Endothelial cell of umbilical vein (primary cell): ENCODE measurements around the gene MFSD1. TPM values are rescaled to one million over a fixed set of nuclear protein-coding genes. Genes with fewer than 3 reads are reported as not detected.

Source experiments
- BruUV-seq: library from RNA; stranded (reverse); fragments of 400-500 nt; replicated peaks from 2 replicates; lab custom pipeline; 2021; lab: Mats Ljungman, UMichigan
- CTCF ChIA-PET: fragments of 300-600, 350-600 bp; sonication (Branson Sonifier 250); formaldehyde crosslinking; loops from one replicate; lab custom pipeline; 2021; ENCODE audit warnings: antibody characterized with exemption, inconsistent platforms; lab: Charles Lee
- POLR2A ChIA-PET: fragments of 300-600, 350-600 bp; sonication (Branson Sonifier 250); formaldehyde crosslinking; loops from one replicate; lab custom pipeline; 2021; ENCODE audit warnings: antibody characterized with exemption, inconsistent platforms; lab: Charles Lee
- DNase-seq: peaks from one replicate; pipeline ENCODE4 v3.0.0-alpha.2; 2011; ENCODE audit warnings: low read depth, low spot score
- FAIRE-seq: peaks from 2 replicates; lab custom pipeline; 2011; peaks lifted over from hg19 to GRCh38; lab: Jason Lieb, UNC
- H2AFZ ChIP-seq: 2 replicates; pipeline ENCODE4 v1.6.0; 2012; ENCODE audit warnings: low read depth, low read length, control low read depth, inconsistent platforms
- H3K27ac ChIP-seq: 2 replicates; pipeline ENCODE4 v1.5.1; 2011; ENCODE audit warnings: low read depth, mild to moderate bottlenecking, control low read depth, low read length, moderate library complexity; ENCODE audit not compliant: insufficient read depth
- H3K27me3 ChIP-seq, 2 experiments: 2 replicates each; pipeline versions ENCODE4 v1.6.0 to v1.6.1; 2011; ENCODE audit warnings: low read length in 2 of 2, mixed read lengths in 1 of 2; ENCODE audit not compliant: control insufficient read depth in 2 of 2, insufficient read depth in 2 of 2
- H3K36me3 ChIP-seq, 2 experiments: 2 replicates in 1 of 2; 3 replicates in 1 of 2; pipeline ENCODE4 v1.5.1; 2011; ENCODE audit warnings: low read length in 2 of 2, mild to moderate bottlenecking in 1 of 2, moderate library complexity in 1 of 2; ENCODE audit not compliant: control insufficient read depth in 2 of 2, insufficient read depth in 2 of 2; ENCODE audit errors: extremely low read depth in 1 of 2
- H3K4me1 ChIP-seq: 3 replicates; pipeline ENCODE4 v1.5.1; 2011; ENCODE audit warnings: mild to moderate bottlenecking, low read length; ENCODE audit not compliant: control insufficient read depth, insufficient read depth; ENCODE audit errors: extremely low read depth
- H3K4me2 ChIP-seq: 2 replicates; pipeline ENCODE4 v1.6.1; 2011; ENCODE audit warnings: low read length, control low read depth, mixed read lengths; ENCODE audit not compliant: insufficient read depth
- H3K4me3 ChIP-seq, 3 experiments: fragments of 200-600 bp in 1 of 3; sonication (generic), shearing (Covaris generic) in 1 of 3; replicated peaks in 1 of 3; 2 replicates each; pipeline ENCODE4 v1.5.1; 2011 to 2016; ENCODE audit warnings: control low read depth in 3 of 3, low read length in 3 of 3, mild to moderate bottlenecking in 2 of 3, inconsistent platforms in 1 of 3, low read depth in 1 of 3, moderate library complexity in 1 of 3; ENCODE audit not compliant: insufficient read depth in 1 of 3
- H3K79me2 ChIP-seq: 2 replicates; pipeline ENCODE4 v1.6.0; 2012; ENCODE audit warnings: low read length, inconsistent platforms; ENCODE audit not compliant: control insufficient read depth, insufficient read depth
- H3K9ac ChIP-seq: replicated peaks from 2 replicates; pipeline ENCODE3; 2011; ENCODE audit warnings: low read length, control low read depth; ENCODE audit not compliant: insufficient read depth; ENCODE audit errors: extremely low read depth
- H3K9me1 ChIP-seq: replicated peaks from 3 replicates; pipeline ENCODE4 v1.6.0; 2011; ENCODE audit warnings: mild to moderate bottlenecking, low read length; ENCODE audit not compliant: control insufficient read depth, insufficient read depth; ENCODE audit errors: extremely low read depth
- H3K9me3 ChIP-seq: replicated peaks from 2 replicates; pipeline ENCODE4 v1.5.1; 2012; ENCODE audit warnings: low read length, inconsistent platforms; ENCODE audit not compliant: control insufficient read depth, insufficient read depth
- H4K20me1 ChIP-seq: replicated peaks from 2 replicates; pipeline ENCODE3; 2011; ENCODE audit warnings: mild to moderate bottlenecking, low read length; ENCODE audit not compliant: control insufficient read depth, insufficient read depth; ENCODE audit errors: extremely low read depth
- FOS ChIP-seq: IDR thresholded peaks from 2 replicates; pipeline ENCODE4 v1.6.1; 2011; ENCODE audit warnings: mild to moderate bottlenecking, low read length, moderate library complexity, borderline replicate concordance; ENCODE audit not compliant: insufficient read depth
- GATA2 ChIP-seq: IDR thresholded peaks from 2 replicates; pipeline ENCODE4 v1.7.0; 2011; ENCODE audit warnings: low read depth, mild to moderate bottlenecking, moderate library complexity, mixed read lengths, low read length; ENCODE audit not compliant: insufficient read length, insufficient read depth
- JUN ChIP-seq: IDR thresholded peaks from 2 replicates; pipeline ENCODE4 v1.6.1; 2011; ENCODE audit warnings: borderline replicate concordance, low read depth; ENCODE audit not compliant: insufficient read length, insufficient read depth
- MYC ChIP-seq: IDR thresholded peaks from one replicate; pipeline ENCODE4 v1.6.1; 2011; ENCODE audit warnings: mild to moderate bottlenecking, low read depth, low read length
- POLR2A ChIP-seq: IDR thresholded peaks from 2 replicates; pipeline ENCODE4 v1.6.1; 2012; ENCODE audit warnings: low read depth, mild to moderate bottlenecking, control low read depth, low read length
- POLR2AphosphoS5 ChIP-seq: IDR thresholded peaks from 2 replicates; pipeline ENCODE4 v1.6.1; 2012; ENCODE audit warnings: low read depth, mild to moderate bottlenecking, control low read depth, low read length, moderate library complexity; ENCODE audit not compliant: insufficient read depth
- dilution Hi-C: fragments of 300-500 bp; cut with MboI; formaldehyde crosslinking; loops from one replicate; pipeline ENCODE4 v1.15.0; 2019; ENCODE audit warnings: low sequenced_read_pairs; ENCODE audit not compliant: extremely low pct_ligation_motif_present
- intact Hi-C: fragments of 100-400 bp; cut with micrococcal nuclease; formaldehyde crosslinking; loops from one replicate; pipeline ENCODE4 v1.10.0; 2022
- polyA plus RNA-seq, 4 experiments: library from polyadenylated mRNA; depleted of rRNA in 3 of 4; stranded (reverse) in 3 of 4; unstranded in 1 of 4; fragments of >200 nt; gene quantifications; 2 replicates each; pipeline versions ENCODE4 v1.2.1 to v1.2.3, GENCODE V29; 2011 to 2012; ENCODE audit warnings: missing spikeins in 1 of 4
- total RNA-seq: library from RNA; stranded (reverse); gene quantifications from 2 replicates; pipeline ENCODE4 v1.2.3, GENCODE V29; 2021
- TF ChIP-seq, protein P1 (sequence below): IDR thresholded peaks from 2 replicates; pipeline ENCODE4 v1.6.1; 2011; ENCODE audit not compliant: insufficient read depth, insufficient read length
- TF ChIP-seq, protein P2 (sequence below), 2 donors: IDR thresholded peaks; 1 replicate in 1 of 2; 2 replicates in 1 of 2; pipeline ENCODE4 v1.5.1; 2011; ENCODE audit warnings: low read length in 2 of 2, mild to moderate bottlenecking in 2 of 2, moderate library complexity in 2 of 2, control low read depth in 1 of 2, inconsistent platforms in 1 of 2, low read depth in 1 of 2; ENCODE audit not compliant: insufficient read depth in 1 of 2; ENCODE audit errors: extremely low read depth in 1 of 2

Gene MFSD1
- total and polyA plus RNA-seq, 2 donors (not counting 3 experiments of a cell fraction or from before 2014, with no cell fraction given): 38.2 to 65.1 TPM

GRCh38 chr3:158776531-158776930 lies 25.3 kb upstream of the MFSD1 start:
- Histone ChIP-seq H3K4me1 (no peaks in the 10 kb centered on the region), H3K27ac (no peak overlapping the region), H3K9me1 (no peaks in the 10 kb centered on the region), H3K79me2 (no peaks in the 10 kb centered on the region), H4K20me1 (no peaks in the 10 kb centered on the region), H3K9ac (no peak overlapping the region), H3K4me2 (no peak overlapping the region), H3K4me3 (no peak overlapping the region), H3K36me3 (no peaks in the 10 kb centered on the region), H2AFZ (no peak overlapping the region), H3K27me3 (no peaks in the 10 kb centered on the region), H3K9me3 (no peaks in the 10 kb centered on the region)
- CTCF ChIA-PET: interaction anchor here (1.0 to 2.5 kb wide), 4 partner anchors 13 to 49 kb away, joined by 3 to 11 read pairs (median 8); no protein-coding TSS in a partner anchor
- intact Hi-C loops: no loop called here
- TF ChIP-seq, protein P1, sequence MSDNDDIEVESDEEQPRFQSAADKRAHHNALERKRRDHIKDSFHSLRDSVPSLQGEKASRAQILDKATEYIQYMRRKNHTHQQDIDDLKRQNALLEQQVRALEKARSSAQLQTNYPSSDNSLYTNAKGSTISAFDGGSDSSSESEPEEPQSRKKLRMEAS: no peak
- TF ChIP-seq POLR2A (no peak), FOS (no peak), JUN (no peak), MYC (no peak), POLR2AphosphoS5 (no peak), GATA2 (no peak)
- TF ChIP-seq, protein P2, sequence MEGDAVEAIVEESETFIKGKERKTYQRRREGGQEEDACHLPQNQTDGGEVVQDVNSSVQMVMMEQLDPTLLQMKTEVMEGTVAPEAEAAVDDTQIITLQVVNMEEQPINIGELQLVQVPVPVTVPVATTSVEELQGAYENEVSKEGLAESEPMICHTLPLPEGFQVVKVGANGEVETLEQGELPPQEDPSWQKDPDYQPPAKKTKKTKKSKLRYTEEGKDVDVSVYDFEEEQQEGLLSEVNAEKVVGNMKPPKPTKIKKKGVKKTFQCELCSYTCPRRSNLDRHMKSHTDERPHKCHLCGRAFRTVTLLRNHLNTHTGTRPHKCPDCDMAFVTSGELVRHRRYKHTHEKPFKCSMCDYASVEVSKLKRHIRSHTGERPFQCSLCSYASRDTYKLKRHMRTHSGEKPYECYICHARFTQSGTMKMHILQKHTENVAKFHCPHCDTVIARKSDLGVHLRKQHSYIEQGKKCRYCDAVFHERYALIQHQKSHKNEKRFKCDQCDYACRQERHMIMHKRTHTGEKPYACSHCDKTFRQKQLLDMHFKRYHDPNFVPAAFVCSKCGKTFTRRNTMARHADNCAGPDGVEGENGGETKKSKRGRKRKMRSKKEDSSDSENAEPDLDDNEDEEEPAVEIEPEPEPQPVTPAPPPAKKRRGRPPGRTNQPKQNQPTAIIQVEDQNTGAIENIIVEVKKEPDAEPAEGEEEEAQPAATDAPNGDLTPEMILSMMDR (IDR thresholded peaks at IDR 0.05; ENCODE audit: extremely low read depth in 1 of 2, insufficient read depth in 1 of 2, low read depth in 1 of 2, low read length in 2 of 2): no peak
- BruUV-seq: no TSS peak
- dilution Hi-C loops: no loop called here
- DNase-seq: no peak
- POLR2A ChIA-PET: no interaction called here
- FAIRE-seq: no peak
